Measurements from ENCODE around the gene RABAC1. TPM values are rescaled to one million over a fixed set of nuclear protein-coding genes. Genes with fewer than 3 reads are reported as not detected.
A peak's percentile ranks its signal among the peaks of the same experiment; 100 is the strongest.

Gene RABAC1
- total and polyA plus RNA-seq, 7 donors, result 128 to 255 (median 170) TPM

- 64 to 78% methylated on average over 26 of the region's 26 CpGs for WGBS, 2 donors
- Histone ChIP-seq H3K4me1 (no peaks in the 10 kb centered on the region), H3K9me3 (no peaks in the 10 kb centered on the region), H3K4me3 (no peak overlapping the region), H3K27me3 (peaks cover 0 to 17% (median 0%) of the 10 kb centered on the region in 3 donors), H3K27ac (no peak overlapping the region), H3K36me3 (no peaks in the 10 kb centered on the region)
- intact Hi-C loops (cut with DNase I), result no loop called here
- no peak for DNase-seq
- TF ChIP-seq, protein P1, sequence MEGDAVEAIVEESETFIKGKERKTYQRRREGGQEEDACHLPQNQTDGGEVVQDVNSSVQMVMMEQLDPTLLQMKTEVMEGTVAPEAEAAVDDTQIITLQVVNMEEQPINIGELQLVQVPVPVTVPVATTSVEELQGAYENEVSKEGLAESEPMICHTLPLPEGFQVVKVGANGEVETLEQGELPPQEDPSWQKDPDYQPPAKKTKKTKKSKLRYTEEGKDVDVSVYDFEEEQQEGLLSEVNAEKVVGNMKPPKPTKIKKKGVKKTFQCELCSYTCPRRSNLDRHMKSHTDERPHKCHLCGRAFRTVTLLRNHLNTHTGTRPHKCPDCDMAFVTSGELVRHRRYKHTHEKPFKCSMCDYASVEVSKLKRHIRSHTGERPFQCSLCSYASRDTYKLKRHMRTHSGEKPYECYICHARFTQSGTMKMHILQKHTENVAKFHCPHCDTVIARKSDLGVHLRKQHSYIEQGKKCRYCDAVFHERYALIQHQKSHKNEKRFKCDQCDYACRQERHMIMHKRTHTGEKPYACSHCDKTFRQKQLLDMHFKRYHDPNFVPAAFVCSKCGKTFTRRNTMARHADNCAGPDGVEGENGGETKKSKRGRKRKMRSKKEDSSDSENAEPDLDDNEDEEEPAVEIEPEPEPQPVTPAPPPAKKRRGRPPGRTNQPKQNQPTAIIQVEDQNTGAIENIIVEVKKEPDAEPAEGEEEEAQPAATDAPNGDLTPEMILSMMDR (IDR thresholded peaks at IDR 0.05), result no peak
- TF ChIP-seq POLR2A (IDR thresholded peaks at IDR 0.05) (no peak), EP300 (IDR thresholded peaks at IDR 0.05) (no peak), POLR2AphosphoS5 (IDR thresholded peaks at IDR 0.05) (no peak)
Measured at GRCh38 chr19:41967054-41967783, 8.1 kb upstream of the RABAC1 start.

GRCh38 chr19:41965106-41965505 is 6.0 kb upstream of the RABAC1 start:
- H3K9me3 ChIP-seq, result no peaks in the 10 kb centered on the region
- no peak overlapping the region for H3K27ac ChIP-seq
- H3K36me3 ChIP-seq, result no peaks in the 10 kb centered on the region
- no peak for DNase-seq
- H3K4me3 ChIP-seq, result no peak overlapping the region
- H3K27me3 ChIP-seq, result peaks cover 0 to 12% (median 0%) of the 10 kb centered on the region in 3 donors
- 69 to 71% methylated on average over 5 of the region's 5 CpGs for WGBS, 2 donors
- H3K4me1 ChIP-seq, result no peaks in the 10 kb centered on the region
- TF ChIP-seq POLR2A (IDR thresholded peaks at IDR 0.05) (no peak), POLR2AphosphoS5 (IDR thresholded peaks at IDR 0.05) (no peak), EP300 (IDR thresholded peaks at IDR 0.05) (no peak)
- TF ChIP-seq, protein P1 (IDR thresholded peaks at IDR 0.05), result no peak
- intact Hi-C loops (cut with DNase I), result no loop called here

GRCh38 chr19:41960973-41961372 is 1.9 kb upstream of the RABAC1 start:
- Histone ChIP-seq H3K36me3 (peaks cover 0 to 12% (median 5%) of the 10 kb centered on the region in 4 donors), H3K27ac (no peak overlapping the region), H3K4me1 (peaks cover 0 to 19% (median 14%) of the 10 kb centered on the region in 4 donors), H3K4me3 (no peak overlapping the region), H3K9me3 (no peaks in the 10 kb centered on the region), H3K27me3 (no peaks in the 10 kb centered on the region)
- no peak for DNase-seq
- WGBS, 2 donors, result 96 to 97% methylated on average over 5 of the region's 5 CpGs
- TF ChIP-seq POLR2AphosphoS5 (IDR thresholded peaks at IDR 0.05), result no peak
- TF ChIP-seq, protein P1 (IDR thresholded peaks at IDR 0.05), result no peak
- no peak for TF ChIP-seq EP300 (IDR thresholded peaks at IDR 0.05)
- TF ChIP-seq POLR2A (IDR thresholded peaks at IDR 0.05), result no peak
- intact Hi-C loops (cut with DNase I), result no loop called here

- Histone ChIP-seq H3K4me1 (peaks cover 0 to 19% (median 14%) of the 10 kb centered on the region in 4 donors), H3K27me3 (no peaks in the 10 kb centered on the region), H3K27ac (peak overlapping the region; percentile 86 to 91 (median 88)), H3K36me3 (peaks cover 0 to 16% (median 7%) of the 10 kb centered on the region in 4 donors), H3K4me3 (peak overlapping the region; percentile 62 to 93 (median 92)), H3K9me3 (no peaks in the 10 kb centered on the region)
- intact Hi-C loops (cut with DNase I), result loop anchor here (2.0 to 10.0 kb wide), 2 partner anchors 76 to 98 kb away; partner anchors contain the start of gene RPS19
- DNase-seq, result peak; percentile 90
- 0 to 1% methylated on average over 43 of the region's 43 CpGs for WGBS, 2 donors
- TF ChIP-seq EP300 (IDR thresholded peaks at IDR 0.05) (no peak), POLR2A (IDR thresholded peaks at IDR 0.05) (peak in 1 of 2 donors; percentile 37), POLR2AphosphoS5 (IDR thresholded peaks at IDR 0.05) (peak; percentile 49 to 79 (median 72))
- TF ChIP-seq, protein P1 (IDR thresholded peaks at IDR 0.05), result no peak
Measured at GRCh38 chr19:41958367-41959055, 610 bp downstream of the RABAC1 start.

Measured in sigmoid colon (tissue), 7 donors.